Brain microvascular endothelial cell (primary cell): ENCODE results near the gene LCP2.
A peak's percentile ranks its signal among the peaks of the same experiment; 100 is the strongest.

Experiments used
- DNase-seq: peaks from one replicate; pipeline ENCODE4 v3.0.0-alpha.2; 2020
- H3K27ac ChIP-seq: fragments of 250-450 bp; sonication (Bioruptor Pico); 2 replicates; pipeline ENCODE4 v1.5.1; 2020; ENCODE audit warnings: mild to moderate bottlenecking, moderate library complexity
- H3K27me3 ChIP-seq: fragments of 250-450 bp; sonication (Bioruptor Pico); replicated peaks from 2 replicates; pipeline ENCODE4 v1.5.1; 2020; ENCODE audit warnings: mild to moderate bottlenecking
- H3K36me3 ChIP-seq: fragments of 250-450 bp; sonication (Bioruptor Pico); replicated peaks from 2 replicates; pipeline ENCODE4 v1.5.1; 2020; ENCODE audit warnings: mild to moderate bottlenecking
- H3K4me3 ChIP-seq: 2 replicates; pipeline ENCODE4 v1.5.1; 2011; ENCODE audit warnings: low read depth, mild to moderate bottlenecking, control low read depth, low read length, moderate library complexity
- CTCF ChIP-seq: IDR thresholded peaks from 2 replicates; pipeline ENCODE4 v1.5.1; 2011; ENCODE audit warnings: low read depth, mild to moderate bottlenecking, moderate library complexity, low read length, control low read depth, inconsistent platforms; ENCODE audit errors: missing control alignments
- in situ Hi-C: cut with HindIII; loops from 2 replicates; pipeline ENCODE4 v1.10.0; 2017; ENCODE audit warnings: low sequenced_read_pairs, low pct_ligation_motif_present

LCP2 gene

DNA sequence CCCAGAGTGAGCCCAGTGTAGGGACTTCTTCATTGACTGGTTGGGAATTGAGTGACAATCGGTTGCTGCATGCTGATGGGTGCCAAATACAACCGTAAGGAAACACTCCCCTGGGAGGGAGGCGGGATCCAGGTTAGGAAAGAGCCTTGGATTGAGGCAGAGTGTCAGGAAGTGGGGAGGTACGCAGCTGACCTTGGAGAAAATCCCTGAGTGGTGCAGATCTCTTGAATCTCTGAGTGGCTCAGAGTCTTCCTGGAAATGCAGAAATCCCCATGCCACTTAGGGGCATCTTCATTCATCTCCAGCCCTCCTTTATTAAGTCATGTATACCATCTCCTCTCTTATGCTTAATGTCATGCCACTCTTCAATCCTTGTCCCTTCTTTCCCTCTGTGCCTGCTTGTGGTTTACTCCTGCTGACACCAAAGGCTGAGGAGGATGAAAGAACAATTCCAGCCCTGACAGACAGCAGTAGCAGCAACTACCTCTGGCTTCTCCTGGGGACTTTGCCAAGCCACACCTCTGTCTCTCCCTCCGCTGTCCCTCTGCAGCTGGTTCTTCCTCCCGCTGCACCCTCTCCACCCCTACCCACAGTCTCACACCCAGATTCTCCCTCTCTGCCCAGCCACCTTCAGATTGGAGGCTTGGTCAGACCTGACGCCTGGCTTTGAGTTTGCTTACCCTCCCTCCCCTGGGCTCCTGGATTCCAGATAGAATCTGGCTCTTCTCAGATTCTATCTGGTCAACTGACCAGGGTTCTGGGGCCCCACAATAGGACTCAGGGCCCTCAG lies 14.1 kb upstream of the LCP2 start:
- Histone ChIP-seq H3K27me3 (no peaks in the 10 kb centered on the region), H3K36me3 (no peaks in the 10 kb centered on the region), H3K4me3 (no peak overlapping the region), H3K27ac (no peak overlapping the region)
- no peak for TF ChIP-seq CTCF
- no peak for DNase-seq
- in situ Hi-C loops, result no loop called here

- Histone ChIP-seq H3K4me3 (no peak overlapping the region), H3K36me3 (no peaks in the 10 kb centered on the region), H3K27ac (no peak overlapping the region), H3K27me3 (no peaks in the 10 kb centered on the region)
- TF ChIP-seq CTCF, result no peak
- in situ Hi-C loops, result no loop called here
- no peak for DNase-seq
Measured at GRCh38 chr5:170310256-170310926, 12.8 kb upstream of the LCP2 start.

GRCh38 chr5:170308686-170309085 lies 11.1 kb upstream of the LCP2 start:
- H3K27me3 ChIP-seq, result no peaks in the 10 kb centered on the region
- no peak for TF ChIP-seq CTCF
- H3K4me3 ChIP-seq, result no peak overlapping the region
- in situ Hi-C loops, result no loop called here
- H3K36me3 ChIP-seq, result no peaks in the 10 kb centered on the region
- DNase-seq, result no peak
- no peak overlapping the region for H3K27ac ChIP-seq

DNA sequence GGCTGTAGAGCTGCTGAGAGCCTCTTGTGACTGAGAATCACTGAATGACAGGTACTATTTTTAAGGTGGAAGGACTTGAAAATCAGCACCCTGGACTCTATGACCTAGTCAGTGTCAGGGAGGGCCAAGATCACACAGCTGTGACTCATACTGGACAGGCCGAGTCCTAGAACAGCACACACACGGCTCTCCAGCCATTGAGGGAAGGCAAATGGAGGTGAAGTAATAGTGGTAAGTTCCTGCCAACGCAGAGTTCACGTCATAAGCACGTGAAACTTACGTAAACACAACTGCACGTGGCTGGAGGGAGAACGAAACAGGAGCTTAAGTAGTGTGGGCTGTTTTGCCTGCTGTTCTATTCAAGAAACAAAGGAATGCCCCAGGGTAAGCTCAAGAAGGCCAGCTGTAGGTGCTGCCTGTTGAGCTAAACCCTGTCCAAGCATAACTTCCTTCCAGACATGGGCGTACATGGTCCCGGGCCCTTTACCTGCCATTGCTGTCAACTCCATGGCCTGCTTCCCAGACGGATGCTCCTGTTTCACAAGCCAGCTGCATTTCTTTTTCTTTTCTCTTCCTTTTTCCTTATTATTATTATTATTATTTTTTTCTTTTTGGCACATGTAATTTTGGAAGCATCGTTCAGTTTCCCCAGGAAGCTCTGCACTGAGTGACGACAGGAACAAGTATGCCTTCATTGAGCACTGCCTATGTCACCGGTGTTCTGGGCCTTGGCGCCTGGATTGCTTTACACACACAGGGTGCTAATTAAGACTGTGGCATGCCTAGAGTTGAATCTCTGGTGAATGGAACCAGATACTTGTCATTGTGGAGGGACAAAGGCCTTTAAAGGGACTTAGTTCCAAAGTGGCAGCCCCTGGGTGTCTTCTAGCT lies 10.2 kb upstream of the LCP2 start:
- Histone ChIP-seq H3K27ac (no peak overlapping the region), H3K4me3 (no peak overlapping the region), H3K27me3 (no peaks in the 10 kb centered on the region), H3K36me3 (no peaks in the 10 kb centered on the region)
- no peak for TF ChIP-seq CTCF
- in situ Hi-C loops, result no loop called here
- DNase-seq, result peak; percentile 69

DNA sequence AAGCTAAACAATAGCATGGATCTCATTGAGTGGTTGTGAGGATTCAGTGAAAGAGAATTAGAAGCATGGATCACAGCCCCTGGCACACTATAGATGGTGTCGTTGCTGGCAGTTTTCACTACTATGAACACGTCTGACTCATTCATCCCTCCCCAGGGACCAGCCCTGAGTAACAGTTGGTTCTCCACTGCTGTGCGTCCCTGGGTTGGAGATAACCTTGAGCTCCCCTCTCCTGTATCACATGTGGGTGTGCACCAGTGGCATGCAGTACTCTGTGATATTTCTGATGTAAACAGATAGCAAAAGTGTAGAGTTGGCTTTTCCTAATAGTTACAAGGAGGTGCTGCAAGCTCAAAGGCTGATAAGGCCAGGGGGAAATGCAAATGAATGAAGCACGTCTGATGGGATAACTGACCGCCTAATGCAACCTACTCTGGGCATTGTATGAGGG lies 8.8 kb upstream of the LCP2 start:
- peak; percentile 92 for DNase-seq
- Histone ChIP-seq H3K27me3 (no peaks in the 10 kb centered on the region), H3K4me3 (no peak overlapping the region), H3K27ac (no peak overlapping the region), H3K36me3 (no peaks in the 10 kb centered on the region)
- no peak for TF ChIP-seq CTCF
- in situ Hi-C loops, result no loop called here
